ENCODE results near the gene AGBL1.

GRCh38 chr15:86629409-86630356 lies 550.0 kb downstream of the AGBL1 start:
- no peak for TF ChIP-seq CTCF (tag by site-specific recombination; IDR thresholded peaks at IDR 0.05)
- no peak for TF ChIP-seq ZSCAN30 (tag by site-specific recombination; IDR thresholded peaks at IDR 0.05)
- no peak for TF ChIP-seq SP3 (tag by site-specific recombination; IDR thresholded peaks at IDR 0.05)
- no peak for TF ChIP-seq ZNF274 (IDR thresholded peaks at IDR 0.05; ENCODE audit: low read length)
- no peak for TF ChIP-seq ZNF274 (tag by site-specific recombination; IDR thresholded peaks at IDR 0.05; ENCODE audit: borderline replicate concordance)
- no peak for TF ChIP-seq ZNF223 (tag by site-specific recombination; IDR thresholded peaks at IDR 0.05)
- TF ChIP-seq PRDM1 (tag by site-specific recombination; IDR thresholded peaks at IDR 0.05): no peak
- TF ChIP-seq ZNF777 (tag by site-specific recombination; IDR thresholded peaks at IDR 0.05; ENCODE audit: borderline replicate concordance): no peak
- TF ChIP-seq ZBTB6 (tag by site-specific recombination; IDR thresholded peaks at IDR 0.05): no peak
